ENCODE results near the gene B9D2.
"Not testable (repeated sequence)": the region's sequence is repeated elsewhere in the genome, so short reads cannot be mapped to it uniquely, and the experiment has no call there.

The B9D2 gene

GRCh38 chr19:41386442-41386841, 22.5 kb upstream of the B9D2 start:
- DNase-seq: no peak

GRCh38 chr19:41384351-41384750, 20.4 kb upstream of the B9D2 start:
- no peak for DNase-seq

GRCh38 chr19:41381536-41381935, 17.6 kb upstream of the B9D2 start:
- DNase-seq: not testable (repeated sequence)

- no peak for DNase-seq
These were observed 14.2 kb upstream of the B9D2 start for GRCh38 chr19:41377977-41378709.

GRCh38 chr19:41376998-41377365, 13.0 kb upstream of the B9D2 start:
- no peak for DNase-seq

- no peak for DNase-seq
These were observed 12.5 kb upstream of the B9D2 start, which contains the start of gene TMEM91 for GRCh38 chr19:41376241-41376997. Gene TMEM91 (plus strand): TSS chr19:41376533. CDS start chr19:41378310, 1,777 bp downstream.

GRCh38 chr19:41373993-41374392, 10.0 kb upstream of the B9D2 start:
- DNase-seq: peak; percentile 26 to 63

- no peak for DNase-seq
These were observed 8.6 kb upstream of the B9D2 start for GRCh38 chr19:41372501-41372900.

- no peak for DNase-seq
These were observed 7.6 kb upstream of the B9D2 start for GRCh38 chr19:41371541-41371940.

GRCh38 chr19:41371119-41371518, 7.2 kb upstream of the B9D2 start:
- DNase-seq: not testable (repeated sequence)

GRCh38 chr19:41369769-41370168, 5.8 kb upstream of the B9D2 start:
- DNase-seq: no peak

GRCh38 chr19:41367848-41368301, 3.9 kb upstream of the B9D2 start:
- no peak for DNase-seq

- no peak for DNase-seq
These were observed 2.1 kb upstream of the B9D2 start for GRCh38 chr19:41366089-41366488.

GRCh38 chr19:41364524-41365391, 809 bp upstream of the B9D2 start:
- no peak for DNase-seq

- no peak for DNase-seq
These were observed 587 bp downstream of the B9D2 start for GRCh38 chr19:41363371-41363752.

- DNase-seq: no peak
These were observed 1.7 kb downstream of the B9D2 start for GRCh38 chr19:41362143-41362847.

GRCh38 chr19:41359741-41360140, 4.2 kb downstream of the B9D2 start:
- DNase-seq: no peak

GRCh38 chr19:41357746-41358145, 6.2 kb downstream of the B9D2 start:
- no peak for DNase-seq

- DNase-seq: no peak
These were observed 6.8 kb downstream of the B9D2 start for GRCh38 chr19:41356984-41357739.

GRCh38 chr19:41355802-41356201, 8.1 kb downstream of the B9D2 start:
- DNase-seq: no peak

GRCh38 chr19:41355035-41355434, 8.9 kb downstream of the B9D2 start:
- DNase-seq: no peak

Measured in NCI-H187 (cell line).